Activated naive CD4-positive, alpha-beta T cell treated with anti-CD3 and anti-CD28 coated beads, Interleukin-2, amount 50 U/mL, for 72 hours (primary cell): ENCODE results near the gene KRT81. TPM values are rescaled to one million over a fixed set of nuclear protein-coding genes. Genes with fewer than 3 reads are reported as not detected.

ENCODE experiments used
- ATAC-seq, 2 donors: fragments of 150-1000 bp; cut with Tn5 transposase; 2 replicates each; pipeline ENCODE4 v1.10.0; 2021; ENCODE audit warnings: mild to moderate bottlenecking in 2 of 2, moderate library complexity in 2 of 2
- DNase-seq, 2 donors: peaks; one replicate each; pipeline ENCODE4 v3.0.0; 2021 to 2022; ENCODE audit warnings: low spot score in 2 of 2
- H3K27ac Mint-ChIP-seq, 2 donors: one replicate each; pipeline ENCODE4 v1.8.0; 2022; ENCODE audit warnings: mild to moderate bottlenecking in 2 of 2, mixed read lengths in 2 of 2
- H3K36me3 Mint-ChIP-seq, 2 donors: one replicate each; pipeline ENCODE4 v1.8.0; 2022; ENCODE audit warnings: mixed read lengths in 2 of 2
- H3K9me3 Mint-ChIP-seq, 2 donors: one replicate each; pipeline ENCODE4 v1.8.0; 2022; ENCODE audit warnings: mixed read lengths in 2 of 2
- total RNA-seq, 2 donors: library from RNA; stranded (reverse); gene quantifications; one replicate each; pipeline ENCODE4 v1.2.3, GENCODE V29; 2022

KRT81 gene
- total RNA-seq, 2 donors from 2014 or later = not detected

DNA sequence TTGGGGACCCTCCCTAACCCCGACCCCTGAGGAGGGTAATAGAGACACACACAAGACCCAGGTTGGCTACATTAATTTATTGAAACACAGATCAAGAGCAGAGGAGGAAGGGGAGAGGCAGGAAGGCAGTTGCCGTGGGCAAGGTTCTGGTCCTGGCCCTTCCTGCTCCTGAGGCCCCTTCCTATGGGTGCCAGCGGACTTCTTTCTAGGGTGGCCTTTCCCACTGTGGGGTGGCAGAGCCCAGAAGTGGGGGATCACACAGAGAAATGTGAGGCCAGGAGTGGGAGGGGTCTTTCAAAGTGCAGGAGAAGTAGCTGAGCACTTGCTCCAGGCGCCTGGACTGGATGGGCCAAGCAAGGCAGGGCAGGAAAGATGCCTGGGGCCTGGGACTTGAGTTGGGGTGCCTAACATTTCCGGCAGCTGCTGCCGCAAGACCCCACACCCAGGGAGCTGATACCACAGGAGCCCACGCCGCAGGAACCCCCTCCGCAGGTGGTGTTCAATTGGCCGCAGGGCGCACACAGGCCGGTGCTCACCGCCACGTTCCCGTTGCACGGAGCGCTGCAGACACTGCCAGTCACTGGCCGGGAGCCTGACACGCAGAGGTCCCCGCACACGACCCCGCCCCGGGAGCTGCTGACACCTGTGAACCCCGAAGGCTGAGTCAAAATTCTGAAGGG is 5.3 kb downstream of the KRT81 start:
- DNase-seq (no peak), ATAC-seq (no peak)
- peak overlapping the region in 1 of 2 donors; percentile 83 for H3K27ac Mint-ChIP-seq
- no peaks in the 10 kb centered on the region for H3K36me3 Mint-ChIP-seq
- no peaks in the 10 kb centered on the region for H3K9me3 Mint-ChIP-seq

DNA sequence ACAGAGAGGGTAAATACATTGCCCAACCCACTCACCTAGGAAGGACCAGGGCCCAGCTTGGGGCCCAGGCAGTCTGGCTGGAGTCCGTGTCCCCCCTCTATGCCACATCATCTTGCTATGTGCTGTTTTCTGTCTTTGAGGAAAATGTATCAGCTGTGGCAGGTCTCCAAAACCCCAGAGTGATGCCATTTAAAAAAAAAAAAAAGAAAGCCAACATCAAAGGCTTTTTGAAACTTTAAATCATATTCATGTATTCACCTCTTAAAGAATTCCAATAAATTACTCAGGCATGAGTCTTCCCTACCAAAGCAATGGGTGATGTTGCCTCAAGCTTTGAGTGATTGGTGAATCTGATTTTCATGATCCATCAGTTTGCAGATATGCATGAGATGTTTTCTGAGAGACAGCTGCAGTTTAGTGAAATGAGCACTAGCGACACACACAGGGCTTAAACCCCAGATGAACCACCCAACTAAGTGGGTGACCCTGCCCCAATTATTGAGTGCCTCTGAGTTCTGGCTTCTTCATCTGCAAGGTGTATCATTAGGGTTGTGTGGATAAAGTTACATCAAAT is 6.1 kb downstream of the KRT81 start:
- H3K27ac Mint-ChIP-seq = no peak overlapping the region
- ATAC-seq (no peak), DNase-seq (no peak)
- no peaks in the 10 kb centered on the region for H3K36me3 Mint-ChIP-seq
- H3K9me3 Mint-ChIP-seq = no peaks in the 10 kb centered on the region

DNA sequence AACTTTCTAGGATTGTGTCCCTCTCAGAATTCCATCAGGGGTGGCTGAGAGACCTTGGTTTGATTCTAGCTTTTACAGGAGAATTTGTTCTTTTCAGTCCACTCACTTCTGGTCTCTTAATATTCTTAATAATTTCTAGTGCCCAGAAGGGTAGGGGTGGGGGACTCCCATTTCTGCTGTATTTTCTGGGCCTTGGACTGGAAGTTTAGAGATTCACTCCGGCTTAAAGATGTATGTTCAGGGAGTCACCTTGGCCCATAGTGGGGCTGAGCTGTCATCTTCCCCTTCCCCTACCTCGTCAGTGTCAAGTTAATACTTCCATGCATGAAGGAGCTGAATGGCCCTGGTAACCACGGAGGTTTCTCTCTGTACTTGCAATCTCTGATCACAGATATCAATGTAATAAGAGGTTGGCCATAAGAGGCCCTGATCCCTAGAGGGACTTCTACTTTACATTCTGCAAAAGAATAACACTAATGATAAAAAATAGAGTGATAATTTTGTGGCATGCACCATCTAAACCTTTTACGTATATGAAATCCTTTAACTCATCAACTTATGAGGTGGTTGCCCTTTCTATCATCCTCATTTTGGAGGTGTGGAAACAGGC is 6.7 kb downstream of the KRT81 start:
- H3K27ac Mint-ChIP-seq = no peak overlapping the region
- H3K36me3 Mint-ChIP-seq = no peaks in the 10 kb centered on the region
- no peaks in the 10 kb centered on the region for H3K9me3 Mint-ChIP-seq
- ATAC-seq (no peak), DNase-seq (no peak)

DNA sequence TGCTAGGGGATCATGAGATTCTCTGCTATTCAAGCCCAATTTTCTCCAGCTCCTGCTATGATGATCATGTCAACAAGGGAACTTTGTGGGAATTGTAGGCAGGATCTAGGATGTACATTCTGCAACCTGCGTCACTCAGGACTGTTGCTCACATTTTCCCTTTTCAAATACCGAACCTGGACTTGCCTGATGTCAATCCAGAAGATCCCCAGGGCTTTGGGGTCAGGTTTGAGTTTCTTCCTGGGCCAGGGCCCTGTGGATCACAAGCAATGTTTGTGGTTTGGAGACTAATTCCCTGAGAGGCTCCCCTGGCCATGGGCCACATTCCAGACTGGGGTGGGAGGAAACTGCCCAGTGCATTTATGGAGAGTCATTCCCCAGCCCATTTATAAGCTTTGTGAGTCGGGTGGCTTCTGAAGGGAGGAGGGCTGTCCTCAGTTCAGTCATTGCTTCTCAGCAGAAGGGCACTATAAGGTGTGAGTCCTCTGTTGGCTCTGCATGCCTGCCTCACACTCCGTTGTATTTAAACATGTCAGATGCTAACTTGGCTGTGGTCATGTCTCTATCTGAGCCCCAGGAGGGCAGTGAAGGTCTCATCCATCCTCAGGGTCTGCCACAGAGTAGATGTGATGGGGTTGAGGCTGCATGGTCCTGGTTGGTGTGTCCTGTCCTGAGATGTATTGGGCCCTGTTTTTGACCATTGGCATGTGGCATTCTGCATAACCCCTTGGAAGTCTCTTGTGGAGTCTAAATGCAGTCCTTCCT is 10.4 kb downstream of the KRT81 start:
- DNase-seq = peak in 1 of 2 donors; percentile 16
- no peaks in the 10 kb centered on the region for H3K36me3 Mint-ChIP-seq
- no peak overlapping the region for H3K27ac Mint-ChIP-seq
- ATAC-seq = no peak
- H3K9me3 Mint-ChIP-seq = no peaks in the 10 kb centered on the region

DNA sequence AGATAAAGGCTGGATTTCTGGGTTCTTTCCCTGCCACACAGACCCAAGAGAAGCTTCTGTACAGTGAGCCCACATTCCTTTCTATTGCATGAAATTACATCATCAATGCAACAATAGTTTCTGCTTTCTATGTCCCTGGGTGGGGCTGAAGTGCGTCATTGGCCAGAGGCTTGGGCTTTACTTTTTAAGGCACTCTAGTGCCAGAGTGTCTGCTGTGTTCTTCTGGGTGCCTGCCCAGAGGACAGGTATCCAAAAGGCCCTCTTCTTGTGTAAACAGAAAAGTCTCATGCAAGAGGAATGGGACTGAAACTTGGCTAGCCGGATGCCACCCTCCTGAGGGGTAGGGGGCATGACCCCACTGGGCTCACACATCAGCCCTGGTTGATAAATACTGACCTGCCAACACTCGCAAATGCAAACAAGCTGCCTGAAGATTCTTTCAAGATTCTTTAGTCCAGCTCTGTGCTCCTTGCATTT is 11.0 kb downstream of the KRT81 start:
- H3K27ac Mint-ChIP-seq = no peak overlapping the region
- DNase-seq = no peak
- H3K36me3 Mint-ChIP-seq = no peaks in the 10 kb centered on the region
- H3K9me3 Mint-ChIP-seq = no peaks in the 10 kb centered on the region
- no peak for ATAC-seq

DNA sequence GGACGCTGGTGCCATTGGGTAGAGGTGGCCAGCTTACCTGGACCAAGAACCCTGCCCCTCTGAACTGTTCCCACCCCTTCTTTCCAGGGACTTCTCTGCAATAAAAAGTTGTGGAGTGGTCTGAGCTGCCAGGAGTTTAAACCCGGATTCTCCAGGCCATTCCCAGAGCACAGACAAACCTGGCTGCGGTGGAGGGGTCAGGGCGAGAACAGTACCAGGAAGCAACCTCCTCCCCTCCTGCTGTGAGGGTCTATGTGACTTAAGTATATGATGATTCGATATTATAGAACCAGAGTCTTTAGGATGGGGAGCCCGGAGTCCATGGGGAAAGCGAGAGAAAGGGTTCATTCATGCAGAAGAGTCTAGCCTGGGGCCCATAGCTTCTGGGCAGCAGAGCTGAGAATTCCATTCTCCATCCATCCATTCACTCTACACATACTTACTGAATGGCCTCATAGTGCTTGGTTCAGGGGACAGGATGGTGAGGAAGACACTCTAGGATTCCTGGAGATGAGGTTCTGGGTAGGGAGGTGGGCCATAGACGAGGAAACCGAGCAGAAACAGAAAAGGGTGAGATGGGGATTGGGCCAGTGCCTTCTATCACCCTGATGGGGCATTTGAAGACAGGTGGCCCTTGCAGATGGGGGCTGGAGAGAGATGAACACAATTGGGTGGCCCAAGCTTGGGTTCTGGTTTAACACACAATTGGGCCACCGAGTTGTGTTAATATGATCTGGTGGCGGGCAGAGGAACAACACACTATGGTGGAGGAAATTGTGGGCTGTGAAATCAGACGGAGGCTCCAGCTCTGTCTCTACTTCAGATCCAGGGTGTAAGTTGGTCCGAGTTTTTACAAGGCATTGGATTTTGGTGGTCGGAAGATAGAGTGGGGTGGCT is 11.7 kb downstream of the KRT81 start:
- ATAC-seq (no peak), DNase-seq (peak in 1 of 2 donors; percentile 16)
- no peaks in the 10 kb centered on the region for H3K36me3 Mint-ChIP-seq
- H3K9me3 Mint-ChIP-seq = no peaks in the 10 kb centered on the region
- H3K27ac Mint-ChIP-seq = peak overlapping the region in 1 of 2 donors; percentile 66

DNA sequence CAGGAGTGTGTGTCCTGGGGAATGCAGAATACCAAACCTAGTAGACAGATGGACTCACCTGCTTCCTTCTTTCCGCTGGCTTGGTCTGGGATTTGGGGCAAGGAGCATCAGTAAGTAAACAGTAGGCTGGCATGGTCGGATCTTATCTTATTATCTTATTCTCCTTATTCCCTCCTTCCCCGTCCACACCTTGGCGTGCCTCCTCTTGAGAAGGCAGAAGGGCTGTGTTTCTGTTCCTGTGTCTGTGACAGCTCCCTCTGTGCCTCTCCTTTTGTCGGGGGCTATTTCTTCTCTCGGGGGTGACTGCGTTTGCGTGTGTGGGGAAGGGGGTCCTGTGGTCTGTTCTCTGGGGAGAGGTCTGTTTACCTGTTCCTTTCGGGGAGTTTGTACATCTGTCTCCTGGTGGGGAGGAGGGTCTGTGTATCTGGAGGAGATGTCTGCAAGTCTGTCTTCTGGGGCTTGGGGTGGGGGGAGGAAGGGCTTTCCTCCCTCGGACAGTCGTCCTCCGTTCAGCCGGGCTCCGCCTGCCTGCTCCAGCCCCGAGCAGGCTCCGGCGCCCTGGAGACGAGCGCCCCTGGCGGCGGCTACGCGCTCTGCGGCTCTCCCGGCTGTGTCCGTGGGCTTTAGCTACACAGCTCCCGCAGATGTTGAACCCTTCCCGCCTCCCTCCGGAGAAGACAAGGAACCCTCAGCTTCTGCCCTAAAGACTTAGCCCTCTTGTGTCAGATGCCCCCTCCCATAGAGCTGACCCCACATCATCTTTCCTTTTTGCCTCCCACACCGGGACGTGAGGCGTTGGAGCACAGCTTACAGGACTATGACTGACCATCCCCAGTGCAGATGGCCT is 12.5 kb downstream of the KRT81 start:
- peak; percentile 72 to 88 for DNase-seq
- H3K27ac Mint-ChIP-seq = no peak overlapping the region
- H3K9me3 Mint-ChIP-seq = no peaks in the 10 kb centered on the region
- H3K36me3 Mint-ChIP-seq = no peaks in the 10 kb centered on the region
- peak; percentile 97 to 98 for ATAC-seq

DNA sequence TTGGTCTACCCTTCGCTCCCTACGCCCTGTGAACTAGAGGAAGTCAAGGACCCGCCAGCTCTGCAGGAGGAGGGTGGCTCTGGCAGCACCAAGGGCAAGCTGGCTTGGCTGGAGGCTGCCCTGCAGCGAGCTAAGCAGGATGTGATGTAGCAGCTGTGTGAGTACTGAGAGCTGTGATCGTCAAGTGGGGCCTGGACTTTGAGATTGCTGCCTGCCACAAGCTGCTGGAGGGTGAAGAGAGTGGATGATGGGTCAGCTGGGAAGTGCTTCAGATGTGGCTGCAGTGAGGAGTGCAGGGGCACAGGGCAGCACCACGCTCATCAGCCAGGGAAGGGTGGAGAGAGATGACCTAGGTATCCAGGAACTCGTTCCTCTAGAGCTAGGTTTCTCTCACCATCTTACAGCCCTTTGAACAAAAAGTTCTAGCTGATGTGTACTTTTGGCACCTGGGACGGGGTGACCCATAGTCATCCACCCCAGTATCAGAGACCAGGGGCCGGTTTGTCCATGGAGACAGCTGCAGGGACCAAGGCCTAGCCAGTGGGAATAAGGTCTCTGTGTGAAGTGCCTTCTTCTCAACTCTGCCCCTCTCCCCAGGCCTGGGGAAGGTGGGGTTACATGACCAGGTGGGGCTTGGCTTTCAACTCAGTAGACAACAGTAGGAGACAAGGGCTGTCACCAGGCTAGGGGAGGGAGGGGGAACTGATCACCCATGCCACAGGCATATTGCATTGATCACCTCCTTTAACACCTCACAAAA is 13.7 kb downstream of the KRT81 start:
- peak in 1 of 2 donors; percentile 40 for DNase-seq
- Mint-ChIP-seq H3K9me3 (no peaks in the 10 kb centered on the region), H3K36me3 (no peaks in the 10 kb centered on the region), H3K27ac (no peak overlapping the region)
- ATAC-seq = no peak

DNA sequence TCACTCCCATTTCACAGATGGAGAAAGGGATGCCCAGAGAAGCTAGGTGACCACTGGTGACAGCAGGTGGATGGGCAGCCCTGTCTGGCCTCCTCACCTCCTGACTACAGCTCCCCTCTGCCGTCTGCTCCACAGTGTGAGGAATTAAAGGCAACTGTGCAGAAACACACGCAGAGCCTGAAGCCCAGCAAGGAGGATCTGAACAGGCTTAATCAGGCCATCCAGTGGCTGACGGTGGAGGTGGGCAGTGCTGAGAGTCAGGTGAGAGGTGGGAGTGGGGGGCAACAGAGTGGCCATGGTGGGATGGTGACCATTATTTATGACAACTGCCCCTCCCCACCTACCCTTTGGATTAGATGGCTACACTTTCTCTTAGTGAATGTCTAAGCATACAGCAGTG is 15.6 kb downstream of the KRT81 start:
- Mint-ChIP-seq H3K27ac (no peak overlapping the region), H3K9me3 (no peaks in the 10 kb centered on the region), H3K36me3 (no peaks in the 10 kb centered on the region)
- ATAC-seq = no peak
- DNase-seq = peak in 1 of 2 donors; percentile 37

DNA sequence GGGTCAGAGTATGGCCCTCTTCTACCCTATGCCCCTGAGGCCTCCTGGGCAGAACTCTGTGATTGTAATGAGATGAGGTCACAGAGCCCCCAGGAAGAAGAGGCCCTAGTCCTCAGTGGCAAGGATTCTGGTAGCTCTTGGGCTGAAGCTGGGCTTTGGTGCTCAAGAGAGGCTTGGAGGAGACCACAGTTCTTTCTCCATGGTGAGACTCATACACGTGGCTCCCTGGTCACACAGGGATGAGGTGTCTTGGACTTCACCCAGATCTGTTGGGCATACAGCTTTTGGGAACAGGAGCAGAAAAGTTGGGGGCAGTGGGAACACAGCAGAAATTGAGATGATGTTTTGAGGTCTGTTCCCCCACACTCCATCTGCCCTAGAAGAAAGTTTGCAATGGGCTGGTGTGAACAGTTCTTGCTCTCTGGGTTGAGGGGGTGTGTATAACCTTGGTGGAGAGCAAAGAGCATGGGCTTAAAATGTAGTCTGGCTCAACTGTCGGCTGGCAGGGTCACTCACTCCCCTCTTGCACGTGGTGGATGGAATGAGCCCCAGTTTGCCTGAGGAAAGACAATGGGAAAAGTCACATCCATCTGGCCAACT is 16.7 kb downstream of the KRT81 start, which contains the start of gene KRT86:
TSS of gene KRT86 (plus strand) at position 125 of the 600 bp plus-strand sequence. CDS start 27,272 bp downstream, outside the sequence.
- Mint-ChIP-seq H3K27ac (no peak within 1 kb of the TSS), H3K9me3 (no peaks in the 10 kb centered on the region), H3K36me3 (no peaks in the 10 kb centered on the region)
- DNase-seq = peak in 1 of 2 donors; percentile 20
- ATAC-seq = no peak

DNA sequence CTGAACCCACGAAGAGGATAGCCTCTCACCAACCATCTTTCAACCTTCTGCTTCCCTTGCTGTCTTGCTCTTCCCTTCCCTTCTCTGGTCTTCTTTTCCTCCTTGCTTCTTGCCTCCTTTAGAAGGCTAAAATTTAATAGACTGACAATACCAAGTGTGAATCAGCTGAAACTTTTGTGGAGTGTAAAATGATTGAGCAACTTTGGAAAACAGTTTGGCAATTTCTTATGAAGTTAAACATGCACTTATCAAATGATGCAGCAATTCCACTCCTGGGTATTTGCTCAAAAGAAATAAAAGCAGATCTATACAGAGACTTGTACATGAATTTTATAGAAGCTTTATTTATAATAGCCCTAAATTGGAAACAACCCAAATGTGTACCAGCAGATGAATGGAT is 20.2 kb downstream of the KRT81 start:
- Mint-ChIP-seq H3K9me3 (no peaks in the 10 kb centered on the region), H3K27ac (no peak overlapping the region), H3K36me3 (no peaks in the 10 kb centered on the region)
- DNase-seq (no peak), ATAC-seq (no peak)

DNA sequence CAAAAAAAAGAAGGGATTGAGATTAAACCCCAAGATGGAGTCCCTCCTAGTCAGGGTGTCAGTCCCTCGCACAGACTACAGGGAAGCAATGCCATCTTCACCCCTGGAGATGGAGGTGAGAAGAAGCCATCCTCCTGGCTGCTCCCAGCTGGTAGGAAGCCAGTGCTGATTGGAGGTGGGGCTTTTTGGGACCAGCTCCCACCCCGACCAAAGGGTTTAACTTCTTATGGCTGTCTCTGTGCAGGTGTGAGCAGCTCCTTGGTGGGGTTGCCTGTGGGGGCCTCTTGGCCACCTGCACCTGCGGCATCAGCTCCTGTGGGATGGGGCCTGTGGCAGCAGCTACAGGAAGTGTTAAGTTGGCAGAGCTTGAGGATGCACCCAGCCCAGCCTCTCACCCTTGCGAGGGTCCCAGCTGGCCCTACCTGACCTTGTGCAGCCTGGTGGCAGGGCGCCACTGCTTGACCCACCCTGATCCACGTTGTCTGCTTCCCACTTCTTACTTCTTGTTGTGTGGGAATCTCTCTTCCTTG is 20.7 kb downstream of the KRT81 start:
- Mint-ChIP-seq H3K27ac (no peak overlapping the region), H3K9me3 (no peaks in the 10 kb centered on the region), H3K36me3 (no peaks in the 10 kb centered on the region)
- ATAC-seq (no peak), DNase-seq (peak in 1 of 2 donors; percentile 26)

DNA sequence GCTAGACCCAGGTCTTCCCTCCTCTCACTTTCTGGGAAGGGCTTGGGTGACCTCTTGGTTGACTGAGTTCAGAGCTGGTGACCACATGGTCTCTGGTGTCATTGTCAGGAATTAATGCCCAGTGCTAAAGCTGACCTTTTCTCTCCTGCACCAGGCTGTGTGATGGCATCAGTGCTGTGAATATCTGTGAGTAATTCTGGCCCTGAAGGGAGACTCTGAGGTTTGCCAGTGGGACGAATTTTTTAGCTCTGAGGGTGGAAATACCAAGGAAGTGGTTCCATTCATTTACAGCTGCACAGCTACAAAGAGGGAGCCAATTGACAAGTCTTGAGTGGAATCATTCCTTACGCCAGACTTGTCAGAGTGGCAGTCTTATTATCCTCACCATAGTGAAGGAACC is 23.1 kb downstream of the KRT81 start:
- no peaks in the 10 kb centered on the region for H3K9me3 Mint-ChIP-seq
- no peak overlapping the region for H3K27ac Mint-ChIP-seq
- H3K36me3 Mint-ChIP-seq = no peaks in the 10 kb centered on the region
- DNase-seq = no peak
- ATAC-seq = peak in 1 of 2 donors; percentile 45

DNA sequence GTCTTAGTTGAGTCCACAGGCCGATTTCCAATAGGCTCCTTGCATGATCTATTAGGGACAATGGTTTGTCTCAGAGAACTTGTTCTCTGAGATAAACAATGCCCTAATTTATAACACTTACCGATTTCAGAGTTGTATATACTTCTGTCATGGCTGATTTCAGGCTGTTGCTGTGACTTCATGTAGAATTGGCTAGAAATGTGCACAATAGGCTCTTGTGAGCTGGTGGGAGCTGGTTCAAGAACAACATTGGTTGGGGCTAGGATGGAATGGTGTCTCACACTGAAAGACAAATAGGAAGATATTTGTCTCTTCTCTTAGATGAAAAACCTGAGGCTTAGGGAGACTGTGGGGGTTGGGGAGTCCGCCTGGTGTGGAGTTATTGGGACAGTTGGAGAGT is 23.6 kb downstream of the KRT81 start:
- no peaks in the 10 kb centered on the region for H3K9me3 Mint-ChIP-seq
- ATAC-seq = no peak

More for the DNA sequence above, 23.6 kb downstream of the KRT81 start:
- H3K36me3 Mint-ChIP-seq = no peaks in the 10 kb centered on the region
- DNase-seq = no peak
- H3K27ac Mint-ChIP-seq = no peak overlapping the region
